ENCODE measurements around the gene STXBP6. TPM values are rescaled to one million over a fixed set of nuclear protein-coding genes. Genes with fewer than 3 reads are reported as not detected.

Gene STXBP6
- total RNA-seq, 1 donor from 2014 or later, result 1.7 TPM

DNA sequence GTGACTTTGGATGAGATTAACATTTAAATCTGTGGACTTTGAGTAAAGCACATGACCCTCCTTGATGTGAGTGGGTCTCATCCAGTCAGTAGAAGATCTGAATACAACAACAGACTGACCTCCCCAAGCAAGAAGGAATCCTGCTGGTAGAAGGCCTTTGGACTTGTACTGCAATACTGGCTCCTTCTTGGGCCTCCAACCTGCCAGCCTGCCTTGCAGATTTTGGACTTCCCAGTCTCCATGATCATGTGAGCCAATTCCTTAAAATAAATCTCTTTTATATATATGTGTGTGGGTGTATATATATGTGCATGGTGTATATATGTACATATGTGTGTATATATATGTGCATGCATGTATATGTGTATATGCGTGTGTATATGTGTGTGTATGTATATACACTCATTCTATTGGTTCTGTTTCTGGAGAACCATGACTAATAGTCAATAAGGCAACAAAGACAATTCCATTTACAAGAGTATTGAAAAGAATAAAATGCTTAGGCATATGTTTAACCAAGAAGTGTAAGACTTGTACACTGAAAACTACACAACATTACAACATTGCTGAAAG, 183.8 kb downstream of the STXBP6 start:
- Mint-ChIP-seq H3K4me3 (ENCODE audit: unreplicated experiment) (no peak overlapping the region), H3K4me1 (ENCODE audit: low read depth) (peaks cover 8% of the 10 kb centered on the region), H3K27me3 (ENCODE audit: low read depth) (no peaks in the 10 kb centered on the region), H3K36me3 (ENCODE audit: low read depth) (no peaks in the 10 kb centered on the region), H3K9me3 (ENCODE audit: low read depth) (no peaks in the 10 kb centered on the region), H3K27ac (ENCODE audit: unreplicated experiment) (no peak overlapping the region)
- no peak for TF ChIP-seq CTCF (IDR thresholded peaks at IDR 0.05)
- no peak for DNase-seq (ENCODE audit: low spot score)

GRCh38 chr14:24863968-24864684, 185.8 kb downstream of the STXBP6 start:
- Mint-ChIP-seq H3K27ac (ENCODE audit: unreplicated experiment) (no peak overlapping the region), H3K4me3 (ENCODE audit: unreplicated experiment) (no peak overlapping the region)
- TF ChIP-seq CTCF (IDR thresholded peaks at IDR 0.05), result no peak

DNA sequence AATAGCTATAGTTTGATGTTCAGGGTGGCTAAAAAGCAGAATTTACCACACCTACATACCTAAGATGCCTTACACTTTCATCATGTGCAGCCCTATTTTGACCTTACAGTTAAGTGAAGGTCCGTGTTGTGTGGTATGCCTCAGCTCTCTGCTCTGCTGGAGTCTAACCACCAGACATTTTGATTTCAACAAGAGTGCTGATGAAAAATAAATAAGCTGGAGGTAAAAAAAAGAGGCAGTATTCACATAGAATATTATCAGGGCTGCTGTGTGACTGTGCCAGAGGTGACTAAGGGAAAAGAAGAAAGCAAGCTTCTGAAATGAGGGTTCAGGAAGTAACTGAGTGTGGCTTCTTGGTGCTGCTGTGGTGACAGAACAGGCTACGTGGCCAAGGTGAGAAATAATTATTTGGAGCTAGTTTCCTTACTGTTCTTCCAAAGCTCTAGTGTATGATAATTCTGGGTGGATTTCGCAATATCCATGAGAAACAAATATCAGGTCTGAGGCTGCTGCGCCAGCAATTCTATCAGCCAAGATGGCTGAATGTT, 188.8 kb downstream of the STXBP6 start:
- Mint-ChIP-seq H3K4me3 (ENCODE audit: unreplicated experiment) (no peak overlapping the region), H3K36me3 (ENCODE audit: low read depth) (no peaks in the 10 kb centered on the region), H3K27me3 (ENCODE audit: low read depth) (peaks cover 2% of the 10 kb centered on the region), H3K4me1 (ENCODE audit: low read depth) (peaks cover 18% of the 10 kb centered on the region), H3K9me3 (ENCODE audit: low read depth) (no peaks in the 10 kb centered on the region), H3K27ac (ENCODE audit: unreplicated experiment) (peak overlapping the region; percentile 69)
- TF ChIP-seq CTCF (IDR thresholded peaks at IDR 0.05), result no peak
- no peak for DNase-seq (ENCODE audit: low spot score)

More at GRCh38 chr14:24863968-24864684, 185.8 kb downstream of the STXBP6 start:
- Mint-ChIP-seq H3K9me3 (ENCODE audit: low read depth) (no peaks in the 10 kb centered on the region), H3K27me3 (ENCODE audit: low read depth) (no peaks in the 10 kb centered on the region), H3K36me3 (ENCODE audit: low read depth) (no peaks in the 10 kb centered on the region), H3K4me1 (ENCODE audit: low read depth) (peaks cover 15% of the 10 kb centered on the region)
- no peak for DNase-seq (ENCODE audit: low spot score)

- Mint-ChIP-seq H3K4me3 (ENCODE audit: unreplicated experiment) (no peak overlapping the region), H3K36me3 (ENCODE audit: low read depth) (no peaks in the 10 kb centered on the region), H3K4me1 (ENCODE audit: low read depth) (peaks cover 18% of the 10 kb centered on the region), H3K27me3 (ENCODE audit: low read depth) (peaks cover 2% of the 10 kb centered on the region), H3K9me3 (ENCODE audit: low read depth) (no peaks in the 10 kb centered on the region), H3K27ac (ENCODE audit: unreplicated experiment) (no peak overlapping the region)
- DNase-seq (ENCODE audit: low spot score), result no peak
- no peak for TF ChIP-seq CTCF (IDR thresholded peaks at IDR 0.05)
Observed at GRCh38 chr14:24859559-24859958, 190.4 kb downstream of the STXBP6 start.

GRCh38 chr14:24858684-24859083, 191.3 kb downstream of the STXBP6 start:
- no peak for TF ChIP-seq CTCF (IDR thresholded peaks at IDR 0.05)
- no peak for DNase-seq (ENCODE audit: low spot score)
- no peak overlapping the region for H3K4me3 Mint-ChIP-seq (ENCODE audit: unreplicated experiment)
- H3K27ac Mint-ChIP-seq (ENCODE audit: unreplicated experiment), result no peak overlapping the region
- no peaks in the 10 kb centered on the region for H3K36me3 Mint-ChIP-seq (ENCODE audit: low read depth)
- H3K27me3 Mint-ChIP-seq (ENCODE audit: low read depth), result peaks cover 2% of the 10 kb centered on the region
- H3K9me3 Mint-ChIP-seq (ENCODE audit: low read depth), result no peaks in the 10 kb centered on the region
- H3K4me1 Mint-ChIP-seq (ENCODE audit: low read depth), result peaks cover 18% of the 10 kb centered on the region
